GM18505 (cell line): ENCODE data around the gene RGS4.

Source experiments
- ATAC-seq: cut with Tn5 transposase; IDR thresholded peaks from one replicate; pipeline ENCODE4 v1.9.1; 2021; ENCODE audit not compliant: unreplicated experiment
- POLR2A ChIP-seq: IDR thresholded peaks from 4 replicates; pipeline ENCODE4 v1.6.1; 2011; ENCODE audit warnings: borderline replicate concordance; ENCODE audit not compliant: insufficient read depth, insufficient read length; ENCODE audit errors: extremely low read depth

RGS4 gene

GRCh38 chr1:163069142-163069541 is at the start of gene RGS4:
TSS of gene RGS4 (plus strand) at chr1:163069361. CDS start at chr1:163069485, 124 bp downstream.
- no peak for ATAC-seq
- TF ChIP-seq POLR2A: no peak

- TF ChIP-seq POLR2A: no peak
Measured at GRCh38 chr1:163022129-163022528, 47.0 kb upstream of the RGS4 start.

GRCh38 chr1:163027610-163028009 is 41.6 kb upstream of the RGS4 start:
- no peak for TF ChIP-seq POLR2A
- ATAC-seq: no peak

More at GRCh38 chr1:163022129-163022528, 47.0 kb upstream of the RGS4 start:
- ATAC-seq: no peak

GRCh38 chr1:163029901-163030300 is 39.3 kb upstream of the RGS4 start:
- TF ChIP-seq POLR2A: no peak
- ATAC-seq: no peak

- no peak for TF ChIP-seq POLR2A
- ATAC-seq: no peak
Measured at GRCh38 chr1:163035446-163036249, 33.5 kb upstream of the RGS4 start.

GRCh38 chr1:163036671-163037070 is 32.5 kb upstream of the RGS4 start:
- ATAC-seq: no peak
- no peak for TF ChIP-seq POLR2A

GRCh38 chr1:163038928-163039706 is 30.0 kb upstream of the RGS4 start:
- TF ChIP-seq POLR2A: no peak
- no peak for ATAC-seq

- no peak for ATAC-seq
- no peak for TF ChIP-seq POLR2A
Measured at GRCh38 chr1:163039707-163040093, 29.5 kb upstream of the RGS4 start.

- no peak for ATAC-seq
- no peak for TF ChIP-seq POLR2A
Measured at GRCh38 chr1:163046071-163046470, 23.1 kb upstream of the RGS4 start.

- TF ChIP-seq POLR2A: no peak
- ATAC-seq: no peak
Measured at GRCh38 chr1:163047951-163048659, 21.1 kb upstream of the RGS4 start.

- ATAC-seq: no peak
- TF ChIP-seq POLR2A: no peak
Measured at GRCh38 chr1:163048869-163049268, 20.3 kb upstream of the RGS4 start.

- no peak for TF ChIP-seq POLR2A
- no peak for ATAC-seq
Measured at GRCh38 chr1:163049296-163049695, 19.9 kb upstream of the RGS4 start.

GRCh38 chr1:163050496-163050895 is 18.7 kb upstream of the RGS4 start:
- ATAC-seq: no peak
- no peak for TF ChIP-seq POLR2A
